ENCODE data around the gene FBXO36. TPM values are rescaled to one million over a fixed set of nuclear protein-coding genes. Genes with fewer than 3 reads are reported as not detected.
"Not testable (repeated sequence)": the region's sequence is repeated elsewhere in the genome, so short reads cannot be mapped to it uniquely, and the experiment has no call there.

FBXO36 gene
- total RNA-seq, 2 experiments from 2014 or later: 1.0 to 1.1 TPM

GRCh38 chr2:229943171-229943570 is 20.9 kb downstream of the FBXO36 start:
- Mint-ChIP-seq H3K27me3 (ENCODE audit: low read depth) (no peaks in the 10 kb centered on the region), H3K36me3 (ENCODE audit: low read depth) (no peaks in the 10 kb centered on the region), H3K9me3 (ENCODE audit: insufficient read depth) (no peaks in the 10 kb centered on the region), H3K4me1 (ENCODE audit: low read depth) (peaks cover 6% of the 10 kb centered on the region), H3K27ac (no peak overlapping the region), H3K4me3 (no peak overlapping the region)
- ChIA-PET POLR2A (no interaction called here), CTCF (no interaction called here)
- no peak for DNase-seq
- ATAC-seq: no peak

DNA sequence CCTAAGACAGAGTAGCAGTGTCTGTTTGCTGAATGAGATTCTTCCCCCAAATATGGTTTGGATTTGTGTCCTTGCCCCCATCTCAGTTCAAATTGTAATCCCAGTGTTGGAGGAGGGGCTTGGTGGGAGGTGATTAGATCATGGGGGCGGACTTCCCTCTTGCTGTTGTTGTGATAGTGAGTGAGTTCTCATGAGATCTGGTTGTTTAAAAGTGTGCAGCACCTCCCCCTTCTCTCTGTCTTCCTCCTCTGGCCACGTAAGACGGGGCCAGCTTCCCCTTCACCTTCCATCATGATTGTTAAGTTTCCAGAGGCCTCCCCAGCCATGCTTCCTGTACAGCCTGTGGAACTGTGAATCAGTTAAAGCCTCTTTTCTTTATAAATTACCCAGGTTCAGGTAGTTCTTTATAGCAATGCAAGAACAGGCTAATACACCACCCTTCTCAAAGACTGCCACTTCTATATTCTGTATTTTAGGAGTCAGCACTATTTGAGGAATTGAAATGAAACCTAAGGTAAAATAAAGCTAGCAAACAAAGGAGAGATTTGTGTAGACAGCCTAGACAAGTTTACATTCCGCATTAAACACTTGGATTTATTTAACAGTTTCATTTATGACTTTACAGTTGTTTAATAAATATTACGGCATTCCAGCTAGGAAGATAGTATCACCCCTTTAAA is 21.6 kb downstream of the FBXO36 start:
- Mint-ChIP-seq H3K36me3 (ENCODE audit: low read depth) (no peaks in the 10 kb centered on the region), H3K27me3 (ENCODE audit: low read depth) (no peaks in the 10 kb centered on the region), H3K4me3 (no peak overlapping the region), H3K4me1 (ENCODE audit: low read depth) (peaks cover 6% of the 10 kb centered on the region), H3K9me3 (ENCODE audit: insufficient read depth) (no peaks in the 10 kb centered on the region), H3K27ac (no peak overlapping the region)
- CTCF ChIA-PET: no interaction called here
- no peak for DNase-seq
- POLR2A ChIA-PET: no interaction called here
- no peak for ATAC-seq

DNA sequence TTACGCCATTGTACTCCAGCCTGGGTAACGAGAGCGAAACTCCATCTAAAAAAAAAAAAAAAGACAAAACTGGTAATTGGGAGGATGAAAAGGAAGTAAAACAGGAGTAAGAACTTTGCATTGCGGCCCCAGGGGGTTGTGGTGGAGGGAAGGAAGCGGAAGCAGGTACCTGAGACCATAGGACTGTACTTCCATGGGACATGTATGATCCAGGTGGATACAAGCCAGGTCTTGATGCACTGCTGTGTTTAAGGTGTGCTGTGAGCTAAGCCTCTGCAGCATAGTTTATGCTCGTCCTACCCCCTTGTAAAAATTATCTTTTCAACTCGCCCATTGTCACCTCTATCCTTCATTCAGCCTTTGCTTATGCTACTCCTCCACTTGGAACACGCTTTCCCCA is 23.7 kb downstream of the FBXO36 start:
- H3K4me1 Mint-ChIP-seq (ENCODE audit: low read depth): peaks cover 6% of the 10 kb centered on the region
- no peak overlapping the region for H3K27ac Mint-ChIP-seq
- ChIA-PET POLR2A (no interaction called here), CTCF (no interaction called here)
- H3K27me3 Mint-ChIP-seq (ENCODE audit: low read depth): no peaks in the 10 kb centered on the region
- DNase-seq: no peak
- no peaks in the 10 kb centered on the region for H3K9me3 Mint-ChIP-seq (ENCODE audit: insufficient read depth)
- no peak for ATAC-seq
- H3K4me3 Mint-ChIP-seq: no peak overlapping the region
- no peaks in the 10 kb centered on the region for H3K36me3 Mint-ChIP-seq (ENCODE audit: low read depth)

GRCh38 chr2:229947544-229947943 is 25.2 kb downstream of the FBXO36 start:
- CTCF ChIA-PET: no interaction called here
- Mint-ChIP-seq H3K27ac (no peak overlapping the region), H3K4me1 (ENCODE audit: low read depth) (peaks cover 6% of the 10 kb centered on the region), H3K9me3 (ENCODE audit: insufficient read depth) (no peaks in the 10 kb centered on the region), H3K27me3 (ENCODE audit: low read depth) (no peaks in the 10 kb centered on the region), H3K4me3 (no peak overlapping the region), H3K36me3 (ENCODE audit: low read depth) (no peaks in the 10 kb centered on the region)
- POLR2A ChIA-PET: no interaction called here
- DNase-seq (no peak), ATAC-seq (no peak)

GRCh38 chr2:229952256-229952835 is 30.0 kb downstream of the FBXO36 start:
- no peak for ATAC-seq
- H3K27ac Mint-ChIP-seq: no peak overlapping the region
- no peak overlapping the region for H3K4me3 Mint-ChIP-seq
- CTCF ChIA-PET: no interaction called here
- POLR2A ChIA-PET: no interaction called here
- H3K4me1 Mint-ChIP-seq (ENCODE audit: low read depth): peaks cover 3% of the 10 kb centered on the region
- DNase-seq: no peak
- H3K36me3 Mint-ChIP-seq (ENCODE audit: low read depth): no peaks in the 10 kb centered on the region
- no peaks in the 10 kb centered on the region for H3K9me3 Mint-ChIP-seq (ENCODE audit: insufficient read depth)
- no peaks in the 10 kb centered on the region for H3K27me3 Mint-ChIP-seq (ENCODE audit: low read depth)

DNA sequence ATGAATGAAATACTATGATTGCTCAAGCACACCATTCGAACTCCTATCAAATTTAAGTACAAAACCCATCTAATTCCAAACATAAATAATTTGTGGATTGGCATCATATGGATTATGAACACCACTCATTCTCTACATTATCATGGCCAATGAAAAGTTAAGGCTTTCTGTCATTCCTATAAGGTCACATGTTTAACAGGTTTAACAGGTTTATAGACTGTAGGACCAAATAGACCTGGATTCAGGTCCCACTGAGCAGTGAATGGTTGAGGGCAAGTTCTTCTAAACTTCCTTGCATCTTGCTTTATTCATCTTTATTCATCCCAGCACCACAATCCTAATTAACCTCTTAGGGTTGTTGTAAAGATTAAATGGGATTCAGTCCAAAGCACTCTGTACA is 33.4 kb downstream of the FBXO36 start:
- no peak overlapping the region for H3K27ac Mint-ChIP-seq
- ChIA-PET CTCF (no interaction called here), POLR2A (no interaction called here)
- no peaks in the 10 kb centered on the region for H3K4me1 Mint-ChIP-seq (ENCODE audit: low read depth)
- no peak for ATAC-seq
- no peaks in the 10 kb centered on the region for H3K36me3 Mint-ChIP-seq (ENCODE audit: low read depth)
- no peak overlapping the region for H3K4me3 Mint-ChIP-seq
- no peak for DNase-seq
- no peaks in the 10 kb centered on the region for H3K9me3 Mint-ChIP-seq (ENCODE audit: insufficient read depth)
- no peaks in the 10 kb centered on the region for H3K27me3 Mint-ChIP-seq (ENCODE audit: low read depth)

GRCh38 chr2:229956491-229956890 is 34.2 kb downstream of the FBXO36 start:
- Mint-ChIP-seq H3K36me3 (ENCODE audit: low read depth) (no peaks in the 10 kb centered on the region), H3K27ac (no peak overlapping the region), H3K4me1 (ENCODE audit: low read depth) (no peaks in the 10 kb centered on the region), H3K9me3 (ENCODE audit: insufficient read depth) (no peaks in the 10 kb centered on the region), H3K27me3 (ENCODE audit: low read depth) (no peaks in the 10 kb centered on the region), H3K4me3 (no peak overlapping the region)
- ChIA-PET POLR2A (no interaction called here), CTCF (no interaction called here)
- DNase-seq: no peak
- ATAC-seq: no peak

GRCh38 chr2:229963596-229963995 is 41.3 kb downstream of the FBXO36 start:
- POLR2A ChIA-PET; CTCF ChIA-PET; ATAC-seq; H3K27ac Mint-ChIP-seq; H3K27me3 Mint-ChIP-seq (ENCODE audit: low read depth); H3K9me3 Mint-ChIP-seq (ENCODE audit: insufficient read depth); DNase-seq; H3K4me3 Mint-ChIP-seq; H3K4me1 Mint-ChIP-seq (ENCODE audit: low read depth); H3K36me3 Mint-ChIP-seq (ENCODE audit: low read depth): not testable (repeated sequence)

- no peaks in the 10 kb centered on the region for H3K4me1 Mint-ChIP-seq (ENCODE audit: low read depth)
- no peaks in the 10 kb centered on the region for H3K9me3 Mint-ChIP-seq (ENCODE audit: insufficient read depth)
- H3K27ac Mint-ChIP-seq: no peak overlapping the region
- ChIA-PET CTCF (no interaction called here), POLR2A (no interaction called here)
- ATAC-seq (no peak), DNase-seq (no peak)
- H3K27me3 Mint-ChIP-seq (ENCODE audit: low read depth): no peaks in the 10 kb centered on the region
- H3K4me3 Mint-ChIP-seq: no peak overlapping the region
- H3K36me3 Mint-ChIP-seq (ENCODE audit: low read depth): no peaks in the 10 kb centered on the region
Measured at GRCh38 chr2:229969921-229970320, 47.6 kb downstream of the FBXO36 start.

GRCh38 chr2:229970406-229970805 is 48.1 kb downstream of the FBXO36 start:
- ChIA-PET CTCF (no interaction called here), POLR2A (interaction anchor here (0.6 kb wide), 1 partner anchor 1896 kb away, joined by 3 read pairs; no protein-coding TSS in a partner anchor)
- DNase-seq: no peak
- Mint-ChIP-seq H3K27ac (no peak overlapping the region), H3K4me1 (ENCODE audit: low read depth) (no peaks in the 10 kb centered on the region), H3K27me3 (ENCODE audit: low read depth) (no peaks in the 10 kb centered on the region), H3K36me3 (ENCODE audit: low read depth) (no peaks in the 10 kb centered on the region), H3K4me3 (no peak overlapping the region), H3K9me3 (ENCODE audit: insufficient read depth) (no peaks in the 10 kb centered on the region)
- ATAC-seq: no peak

DNA sequence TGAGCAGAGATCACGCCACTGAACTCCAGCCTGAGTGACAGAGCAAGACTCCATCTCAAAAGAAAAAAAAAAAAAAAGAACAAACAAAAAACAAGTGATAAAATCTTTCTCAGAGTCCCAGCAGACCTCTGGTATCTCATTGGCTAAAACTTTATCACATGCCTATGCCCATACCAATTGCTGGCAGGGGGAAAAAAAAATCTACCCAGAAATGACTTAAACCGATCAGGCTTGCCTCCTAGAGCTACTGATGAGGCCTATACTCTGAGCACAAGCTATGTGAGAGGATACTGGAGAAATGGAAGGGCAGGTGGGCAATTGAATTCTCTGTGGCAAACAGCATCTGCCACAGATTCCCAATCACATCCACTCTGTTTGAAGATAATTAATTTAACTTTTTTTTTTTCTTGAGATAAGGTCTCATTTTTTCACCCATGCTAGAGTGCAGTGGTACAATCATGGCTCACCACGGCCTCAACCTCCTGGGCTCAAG is 49.0 kb downstream of the FBXO36 start:
- Mint-ChIP-seq H3K36me3 (ENCODE audit: low read depth) (no peaks in the 10 kb centered on the region), H3K9me3 (ENCODE audit: insufficient read depth) (no peaks in the 10 kb centered on the region), H3K27ac (no peak overlapping the region), H3K27me3 (ENCODE audit: low read depth) (no peaks in the 10 kb centered on the region), H3K4me3 (no peak overlapping the region), H3K4me1 (ENCODE audit: low read depth) (no peaks in the 10 kb centered on the region)
- CTCF ChIA-PET: no interaction called here
- ATAC-seq: no peak
- POLR2A ChIA-PET: interaction anchor here (0.7 kb wide), 1 partner anchor 397 kb away, joined by 7 read pairs; no protein-coding TSS in a partner anchor
- no peak for DNase-seq

DNA sequence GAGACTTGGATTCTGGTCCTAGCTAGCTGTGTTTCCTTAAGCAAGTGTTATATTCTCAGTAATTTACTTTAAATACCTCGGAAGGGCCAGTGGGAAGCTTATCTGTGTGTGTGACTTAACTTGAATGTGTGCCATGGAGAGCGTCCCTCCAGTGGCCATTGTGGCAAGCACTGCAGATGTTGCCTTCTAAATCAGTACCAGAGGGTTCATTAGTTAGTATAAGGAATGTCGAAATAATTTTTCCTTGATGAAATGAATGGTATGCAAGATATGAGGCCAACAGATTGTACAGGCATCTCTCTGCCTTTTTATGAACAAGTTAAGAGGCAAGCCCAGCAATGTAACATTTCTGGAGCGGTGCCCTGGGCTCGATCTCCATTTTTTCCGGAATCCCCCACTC is 52.0 kb downstream of the FBXO36 start:
- ChIA-PET CTCF (interaction anchor here (1.6 kb wide), 1 partner anchor 34 kb away, joined by 5 read pairs; no protein-coding TSS in a partner anchor), POLR2A (no interaction called here)
- DNase-seq (no peak), ATAC-seq (no peak)
- Mint-ChIP-seq H3K9me3 (ENCODE audit: insufficient read depth) (no peaks in the 10 kb centered on the region), H3K36me3 (ENCODE audit: low read depth) (no peaks in the 10 kb centered on the region), H3K4me3 (no peak overlapping the region), H3K27ac (no peak overlapping the region), H3K4me1 (ENCODE audit: low read depth) (peaks cover 2% of the 10 kb centered on the region), H3K27me3 (ENCODE audit: low read depth) (no peaks in the 10 kb centered on the region)
